Calu3 (cell line): Measurements from ENCODE around the gene ZBTB44. TPM values are rescaled to one million over a fixed set of nuclear protein-coding genes. Genes with fewer than 3 reads are reported as not detected.
"Not testable (repeated sequence)": the region's sequence is repeated elsewhere in the genome, so short reads cannot be mapped to it uniquely, and the experiment has no call there.

Experiments used
- BruUV-seq: library from RNA; stranded (reverse); fragments of 400-500 nt; replicated peaks from 2 replicates; lab custom pipeline; 2021; lab: Mats Ljungman, UMichigan
- CTCF ChIA-PET: fragments of 300-600 bp; sonication (Branson Sonifier 250); formaldehyde crosslinking; loops from one replicate; lab custom pipeline; 2022; ENCODE audit warnings: antibody characterized with exemption; lab: Charles Lee
- DNase-seq: peaks from one replicate; pipeline ENCODE4 v3.0.0; 2022
- H3K27ac Mint-ChIP-seq: one replicate; pipeline ENCODE4 v1.8.0; 2022; ENCODE audit warnings: mixed read lengths; ENCODE audit not compliant: unreplicated experiment
- H3K27me3 Mint-ChIP-seq: one replicate; pipeline ENCODE4 v1.8.0; 2022; ENCODE audit warnings: mixed read lengths; ENCODE audit not compliant: unreplicated experiment
- H3K36me3 Mint-ChIP-seq: one replicate; pipeline ENCODE4 v1.8.0; 2022; ENCODE audit warnings: mild to moderate bottlenecking, moderate library complexity, mixed read lengths; ENCODE audit not compliant: insufficient read depth, unreplicated experiment
- H3K4me1 Mint-ChIP-seq: one replicate; pipeline ENCODE4 v1.8.0; 2022; ENCODE audit warnings: mild to moderate bottlenecking, low read depth, mixed read lengths; ENCODE audit not compliant: unreplicated experiment
- H3K4me3 Mint-ChIP-seq: one replicate; pipeline ENCODE4 v1.8.0; 2022; ENCODE audit warnings: mild to moderate bottlenecking, low read depth, moderate library complexity, mixed read lengths; ENCODE audit not compliant: unreplicated experiment
- H3K9me3 Mint-ChIP-seq: one replicate; pipeline ENCODE4 v1.8.0; 2022; ENCODE audit warnings: low read depth, mixed read lengths; ENCODE audit not compliant: unreplicated experiment
- intact Hi-C: fragments of 100-400 bp; cut with micrococcal nuclease; formaldehyde crosslinking; loops from one replicate; pipeline ENCODE4 v1.10.0; 2022; ENCODE audit not compliant: unreplicated experiment
- total RNA-seq: library from RNA; stranded (reverse); gene quantifications from 2 replicates; pipeline ENCODE4 v1.2.3, GENCODE V29; 2022
- TF ChIP-seq, protein P1 (sequence below): fragments of 200-600 bp; IDR thresholded peaks from one replicate; pipeline ENCODE4 v1.8.0; 2022; ENCODE audit warnings: antibody characterized with exemption; ENCODE audit not compliant: unreplicated experiment

Gene ZBTB44
- total RNA-seq, 1 experiment from 2014 or later: 29.7 TPM

DNA sequence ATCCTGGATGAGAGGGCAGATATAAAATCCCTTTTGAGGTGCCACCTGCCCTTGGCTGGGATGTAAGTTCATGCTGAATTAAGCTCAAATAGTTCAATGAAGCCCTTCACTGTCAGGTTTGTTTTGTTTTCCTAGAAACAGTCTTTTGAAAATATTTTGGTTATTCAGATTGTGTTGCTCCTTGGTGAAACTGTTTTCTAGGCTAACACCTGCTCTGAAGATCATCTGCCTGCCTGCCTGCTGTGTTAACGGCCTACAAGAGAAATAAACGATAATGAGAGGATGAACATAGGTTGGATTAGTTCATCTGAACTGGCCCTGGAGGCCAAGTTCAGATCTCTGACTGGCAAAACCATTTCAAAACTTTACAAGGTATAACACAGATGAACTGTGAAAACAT is 67.4 kb downstream of the ZBTB44 start:
- CTCF ChIA-PET: no interaction called here
- H3K36me3 Mint-ChIP-seq: no peaks in the 10 kb centered on the region
- H3K9me3 Mint-ChIP-seq: peaks cover 4% of the 10 kb centered on the region
- peaks cover 10% of the 10 kb centered on the region for H3K4me1 Mint-ChIP-seq
- intact Hi-C loops: no loop called here
- TF ChIP-seq, protein P1, sequence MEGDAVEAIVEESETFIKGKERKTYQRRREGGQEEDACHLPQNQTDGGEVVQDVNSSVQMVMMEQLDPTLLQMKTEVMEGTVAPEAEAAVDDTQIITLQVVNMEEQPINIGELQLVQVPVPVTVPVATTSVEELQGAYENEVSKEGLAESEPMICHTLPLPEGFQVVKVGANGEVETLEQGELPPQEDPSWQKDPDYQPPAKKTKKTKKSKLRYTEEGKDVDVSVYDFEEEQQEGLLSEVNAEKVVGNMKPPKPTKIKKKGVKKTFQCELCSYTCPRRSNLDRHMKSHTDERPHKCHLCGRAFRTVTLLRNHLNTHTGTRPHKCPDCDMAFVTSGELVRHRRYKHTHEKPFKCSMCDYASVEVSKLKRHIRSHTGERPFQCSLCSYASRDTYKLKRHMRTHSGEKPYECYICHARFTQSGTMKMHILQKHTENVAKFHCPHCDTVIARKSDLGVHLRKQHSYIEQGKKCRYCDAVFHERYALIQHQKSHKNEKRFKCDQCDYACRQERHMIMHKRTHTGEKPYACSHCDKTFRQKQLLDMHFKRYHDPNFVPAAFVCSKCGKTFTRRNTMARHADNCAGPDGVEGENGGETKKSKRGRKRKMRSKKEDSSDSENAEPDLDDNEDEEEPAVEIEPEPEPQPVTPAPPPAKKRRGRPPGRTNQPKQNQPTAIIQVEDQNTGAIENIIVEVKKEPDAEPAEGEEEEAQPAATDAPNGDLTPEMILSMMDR: no peak
- no peak for DNase-seq
- no TSS peak for BruUV-seq
- H3K27me3 Mint-ChIP-seq: no peaks in the 10 kb centered on the region
- H3K27ac Mint-ChIP-seq: no peak overlapping the region
- no peak overlapping the region for H3K4me3 Mint-ChIP-seq

DNA sequence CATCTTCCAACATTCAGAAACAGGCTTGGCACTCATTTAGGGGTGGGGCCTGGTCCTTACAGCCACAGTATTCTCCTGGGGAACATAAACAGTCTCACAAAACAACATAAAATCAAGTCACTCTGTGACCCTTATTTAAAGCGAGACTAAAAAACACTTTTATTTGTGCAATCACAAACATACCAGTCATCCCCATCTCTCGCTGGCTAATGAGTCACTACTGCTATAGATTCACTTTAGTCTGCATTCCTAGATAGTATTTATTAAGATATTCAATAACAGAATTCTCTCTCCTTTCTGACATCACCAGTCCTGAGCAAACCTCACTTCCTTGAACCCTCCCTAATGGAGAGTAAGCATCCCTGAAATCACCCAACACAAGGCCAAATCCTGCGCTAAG is 68.0 kb downstream of the ZBTB44 start:
- no TSS peak for BruUV-seq
- no peak overlapping the region for H3K27ac Mint-ChIP-seq

DNA sequence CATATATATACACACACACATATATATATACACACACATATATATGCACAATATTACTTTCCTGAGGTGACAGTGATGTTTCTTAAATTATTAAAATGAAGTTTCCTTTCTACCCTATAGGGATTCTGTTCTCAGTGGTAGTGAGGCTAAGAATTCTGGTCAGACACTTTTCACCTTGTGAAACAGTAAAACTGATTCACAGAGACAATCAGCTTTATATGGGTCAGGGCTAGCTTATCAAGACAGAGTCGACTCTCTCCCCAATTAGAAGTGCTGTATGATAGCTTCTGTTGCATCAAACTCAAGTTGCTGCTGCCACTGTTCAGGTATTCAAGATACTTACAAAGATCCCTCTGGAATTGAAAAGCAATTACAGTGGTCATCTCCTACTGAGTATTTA is 68.4 kb downstream of the ZBTB44 start:
- TF ChIP-seq, protein P1: no peak
- H3K27me3 Mint-ChIP-seq: no peaks in the 10 kb centered on the region
- intact Hi-C loops: no loop called here
- no peaks in the 10 kb centered on the region for H3K9me3 Mint-ChIP-seq
- DNase-seq: no peak
- no peak overlapping the region for H3K27ac Mint-ChIP-seq
- H3K36me3 Mint-ChIP-seq: no peaks in the 10 kb centered on the region
- no peak overlapping the region for H3K4me3 Mint-ChIP-seq
- BruUV-seq: no TSS peak
- peaks cover 10% of the 10 kb centered on the region for H3K4me1 Mint-ChIP-seq
- CTCF ChIA-PET: no interaction called here

More for the DNA sequence above, 68.0 kb downstream of the ZBTB44 start:
- Mint-ChIP-seq H3K4me1 (peaks cover 10% of the 10 kb centered on the region), H3K4me3 (no peak overlapping the region), H3K36me3 (no peaks in the 10 kb centered on the region), H3K27me3 (no peaks in the 10 kb centered on the region), H3K9me3 (peaks cover under 1% of the 10 kb centered on the region)
- CTCF ChIA-PET: no interaction called here
- DNase-seq: no peak
- TF ChIP-seq, protein P1: no peak
- intact Hi-C loops: no loop called here

DNA sequence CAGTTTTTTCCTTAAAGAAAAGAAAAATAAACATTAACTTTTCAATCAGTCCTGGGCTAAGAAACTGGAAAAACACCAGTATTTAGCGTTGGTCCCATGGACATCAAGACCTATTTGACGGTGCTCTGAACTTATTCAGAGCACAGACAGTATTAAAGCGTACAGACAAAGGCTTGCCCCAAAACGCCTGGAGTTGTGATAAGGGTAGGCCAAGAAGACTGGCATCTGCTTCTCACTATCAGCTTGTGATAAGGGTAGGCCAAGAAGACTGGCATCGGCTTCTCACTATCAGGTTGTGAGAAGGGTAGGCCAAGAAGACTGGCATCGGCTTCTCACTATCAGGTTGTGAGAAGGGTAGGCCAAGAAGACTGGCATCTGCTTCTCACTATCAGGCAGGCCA is 69.3 kb downstream of the ZBTB44 start:
- H3K27ac Mint-ChIP-seq, H3K4me3 Mint-ChIP-seq, H3K4me1 Mint-ChIP-seq, CTCF ChIA-PET, H3K36me3 Mint-ChIP-seq, BruUV-seq, DNase-seq, H3K27me3 Mint-ChIP-seq, intact Hi-C loops, H3K9me3 Mint-ChIP-seq: not testable (repeated sequence)

DNA sequence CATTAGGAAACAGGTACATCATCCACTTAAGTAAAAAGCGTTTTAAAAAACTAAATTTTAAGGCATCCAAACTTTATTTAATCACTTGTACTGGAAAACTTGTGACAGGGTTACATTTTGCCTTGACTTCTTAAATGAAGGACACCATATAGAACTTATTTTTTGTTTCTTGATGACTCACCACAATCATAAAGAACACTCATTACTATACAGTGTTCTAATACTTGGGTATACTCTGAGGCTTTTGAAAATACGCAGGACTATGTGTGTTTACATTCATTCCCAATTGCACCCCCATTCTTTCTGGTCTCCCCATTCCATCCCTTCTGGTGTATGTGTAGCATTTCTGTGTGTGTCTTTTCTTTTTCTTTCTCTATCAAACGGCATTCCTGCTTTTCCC is 69.9 kb downstream of the ZBTB44 start:
- H3K36me3 Mint-ChIP-seq: no peaks in the 10 kb centered on the region
- H3K4me3 Mint-ChIP-seq: no peak overlapping the region
- H3K9me3 Mint-ChIP-seq: no peaks in the 10 kb centered on the region
- TF ChIP-seq, protein P1: no peak
- H3K27ac Mint-ChIP-seq: no peak overlapping the region
- intact Hi-C loops: no loop called here
- H3K27me3 Mint-ChIP-seq: no peaks in the 10 kb centered on the region
- H3K4me1 Mint-ChIP-seq: peaks cover 10% of the 10 kb centered on the region
- CTCF ChIA-PET: no interaction called here
- no peak for DNase-seq
- no TSS peak for BruUV-seq
